LNCaP clone FGC (cell line): ENCODE measurements around the gene CPEB3.
A peak's percentile ranks its signal among the peaks of the same experiment; 100 is the strongest.

Source experiments
- DNase-seq: peaks from one replicate; pipeline ENCODE4 v3.0.0-alpha.2; 2011; ENCODE audit warnings: low read depth
- H3K4me3 ChIP-seq: 2 replicates; pipeline ENCODE4 v1.5.1; 2011; ENCODE audit warnings: mild to moderate bottlenecking, low read depth, low read length, control low read depth
- TF ChIP-seq, protein P1 (sequence below): IDR thresholded peaks from 2 replicates; pipeline ENCODE4 v1.5.1; 2012; ENCODE audit warnings: mild to moderate bottlenecking; ENCODE audit not compliant: control insufficient read depth, insufficient read depth; ENCODE audit errors: extremely low read depth

Gene CPEB3

GRCh38 chr10:92290076-92290836 is 622 bp downstream of the CPEB3 start:
- DNase-seq, result peak; percentile 80
- TF ChIP-seq, protein P1, sequence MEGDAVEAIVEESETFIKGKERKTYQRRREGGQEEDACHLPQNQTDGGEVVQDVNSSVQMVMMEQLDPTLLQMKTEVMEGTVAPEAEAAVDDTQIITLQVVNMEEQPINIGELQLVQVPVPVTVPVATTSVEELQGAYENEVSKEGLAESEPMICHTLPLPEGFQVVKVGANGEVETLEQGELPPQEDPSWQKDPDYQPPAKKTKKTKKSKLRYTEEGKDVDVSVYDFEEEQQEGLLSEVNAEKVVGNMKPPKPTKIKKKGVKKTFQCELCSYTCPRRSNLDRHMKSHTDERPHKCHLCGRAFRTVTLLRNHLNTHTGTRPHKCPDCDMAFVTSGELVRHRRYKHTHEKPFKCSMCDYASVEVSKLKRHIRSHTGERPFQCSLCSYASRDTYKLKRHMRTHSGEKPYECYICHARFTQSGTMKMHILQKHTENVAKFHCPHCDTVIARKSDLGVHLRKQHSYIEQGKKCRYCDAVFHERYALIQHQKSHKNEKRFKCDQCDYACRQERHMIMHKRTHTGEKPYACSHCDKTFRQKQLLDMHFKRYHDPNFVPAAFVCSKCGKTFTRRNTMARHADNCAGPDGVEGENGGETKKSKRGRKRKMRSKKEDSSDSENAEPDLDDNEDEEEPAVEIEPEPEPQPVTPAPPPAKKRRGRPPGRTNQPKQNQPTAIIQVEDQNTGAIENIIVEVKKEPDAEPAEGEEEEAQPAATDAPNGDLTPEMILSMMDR, result no peak
- H3K4me3 ChIP-seq, result peak overlapping the region; percentile 99

GRCh38 chr10:92284112-92284704 is 6.7 kb downstream of the CPEB3 start:
- TF ChIP-seq, protein P1, result no peak
- no peak for DNase-seq
- no peak overlapping the region for H3K4me3 ChIP-seq

- TF ChIP-seq, protein P1, result no peak
- H3K4me3 ChIP-seq, result no peak overlapping the region
- no peak for DNase-seq
Measured at GRCh38 chr10:92278996-92279696, 11.7 kb downstream of the CPEB3 start.

- H3K4me3 ChIP-seq, result no peak overlapping the region
- TF ChIP-seq, protein P1, result no peak
- no peak for DNase-seq
Measured at GRCh38 chr10:92274071-92274470, 16.8 kb downstream of the CPEB3 start.

DNA sequence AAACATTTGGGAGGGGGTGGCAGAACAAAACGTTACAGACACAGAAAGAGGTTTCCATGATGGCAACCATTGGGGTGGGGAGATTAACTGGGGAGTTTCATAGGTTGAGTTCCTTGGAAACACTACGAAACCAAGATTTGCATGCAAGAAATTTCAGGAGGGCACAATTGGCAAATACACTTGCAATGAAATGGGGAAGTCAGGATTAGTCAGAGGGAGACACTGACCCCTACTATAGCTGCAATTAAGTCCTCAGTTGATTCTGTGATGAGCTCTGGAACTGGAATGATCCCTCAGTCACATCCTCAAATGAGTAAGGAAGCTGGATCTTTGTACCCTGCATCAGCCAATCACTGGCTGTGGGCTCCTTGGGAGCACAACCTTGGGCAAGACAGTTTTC is 22.1 kb downstream of the CPEB3 start:
- DNase-seq, result no peak
- H3K4me3 ChIP-seq, result no peak overlapping the region
- TF ChIP-seq, protein P1, result no peak

GRCh38 chr10:92267343-92267742 is 23.5 kb downstream of the CPEB3 start:
- DNase-seq, result no peak
- TF ChIP-seq, protein P1, result no peak
- no peak overlapping the region for H3K4me3 ChIP-seq
